HG03175 (cell line): ENCODE measurements around the gene ZSCAN31.
A peak's percentile ranks its signal among the peaks of the same experiment; 100 is the strongest.
"Not testable (repeated sequence)": the region's sequence is repeated elsewhere in the genome, so short reads cannot be mapped to it uniquely, and the experiment has no call there.

Source experiments
- ATAC-seq: cut with Tn5 transposase; IDR thresholded peaks from one replicate; pipeline ENCODE4 v1.9.1; 2021; ENCODE audit warnings: mild to moderate bottlenecking, moderate library complexity; ENCODE audit not compliant: unreplicated experiment

Gene ZSCAN31

DNA sequence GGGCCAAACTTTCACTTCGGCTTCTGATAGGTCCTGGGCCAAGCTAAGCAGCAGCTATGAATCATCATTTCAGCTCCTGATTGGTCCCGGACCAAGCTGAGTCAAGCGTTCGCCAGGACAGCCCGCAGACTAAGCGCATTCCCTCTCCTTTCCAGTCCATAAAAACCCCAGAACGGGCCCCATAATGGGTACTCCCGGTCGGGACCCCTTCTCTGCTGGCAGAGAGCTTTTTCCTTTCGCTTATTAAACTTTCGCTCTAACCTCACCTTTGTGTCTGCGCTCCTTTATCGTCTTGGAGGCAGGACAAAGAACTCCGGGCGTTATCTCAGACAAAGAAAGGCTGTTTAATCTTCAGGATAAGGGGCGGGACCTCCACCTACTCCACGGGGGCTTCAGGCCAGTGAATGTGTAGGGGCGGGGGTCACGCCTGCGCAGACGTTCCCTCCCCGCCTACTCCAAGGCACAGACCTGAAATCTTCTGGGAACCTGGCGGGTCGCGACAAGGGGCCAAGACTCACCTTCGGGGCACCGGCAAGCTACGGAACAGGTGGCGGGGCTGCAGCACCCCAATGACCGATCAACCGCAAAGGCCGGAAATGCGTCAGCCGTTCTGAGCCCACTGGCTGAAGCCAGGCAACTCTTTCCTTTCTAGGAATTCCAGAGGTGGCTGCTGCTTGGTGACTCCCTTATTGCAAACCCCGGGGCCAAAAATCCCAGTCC is at the start of gene ZSCAN31:
Gene ZSCAN31 (minus strand): TSS at position 585 of the 720 bp plus-strand sequence. CDS start 6,465 bp downstream, outside the sequence.
- ATAC-seq, result peak; percentile 86

DNA sequence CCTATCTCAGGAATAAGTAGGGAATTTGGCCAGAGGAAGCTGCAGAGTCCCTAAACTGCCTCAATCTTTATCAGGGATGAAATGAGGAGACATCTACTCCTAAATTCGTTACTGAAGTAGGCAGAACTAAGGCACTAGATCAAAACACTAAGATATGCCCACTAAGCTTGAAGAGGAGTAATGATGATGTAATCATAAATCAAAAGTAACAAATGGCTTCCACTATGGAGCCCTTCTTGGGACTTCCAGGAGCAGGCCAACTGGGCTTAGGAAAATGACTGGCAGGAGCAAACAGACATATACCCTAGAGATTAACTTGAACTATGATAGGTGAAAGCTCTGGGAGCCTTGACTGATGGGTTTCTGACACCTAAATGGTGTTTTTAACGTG is 48.2 kb upstream of the ZSCAN31 start:
- ATAC-seq, result no peak

DNA sequence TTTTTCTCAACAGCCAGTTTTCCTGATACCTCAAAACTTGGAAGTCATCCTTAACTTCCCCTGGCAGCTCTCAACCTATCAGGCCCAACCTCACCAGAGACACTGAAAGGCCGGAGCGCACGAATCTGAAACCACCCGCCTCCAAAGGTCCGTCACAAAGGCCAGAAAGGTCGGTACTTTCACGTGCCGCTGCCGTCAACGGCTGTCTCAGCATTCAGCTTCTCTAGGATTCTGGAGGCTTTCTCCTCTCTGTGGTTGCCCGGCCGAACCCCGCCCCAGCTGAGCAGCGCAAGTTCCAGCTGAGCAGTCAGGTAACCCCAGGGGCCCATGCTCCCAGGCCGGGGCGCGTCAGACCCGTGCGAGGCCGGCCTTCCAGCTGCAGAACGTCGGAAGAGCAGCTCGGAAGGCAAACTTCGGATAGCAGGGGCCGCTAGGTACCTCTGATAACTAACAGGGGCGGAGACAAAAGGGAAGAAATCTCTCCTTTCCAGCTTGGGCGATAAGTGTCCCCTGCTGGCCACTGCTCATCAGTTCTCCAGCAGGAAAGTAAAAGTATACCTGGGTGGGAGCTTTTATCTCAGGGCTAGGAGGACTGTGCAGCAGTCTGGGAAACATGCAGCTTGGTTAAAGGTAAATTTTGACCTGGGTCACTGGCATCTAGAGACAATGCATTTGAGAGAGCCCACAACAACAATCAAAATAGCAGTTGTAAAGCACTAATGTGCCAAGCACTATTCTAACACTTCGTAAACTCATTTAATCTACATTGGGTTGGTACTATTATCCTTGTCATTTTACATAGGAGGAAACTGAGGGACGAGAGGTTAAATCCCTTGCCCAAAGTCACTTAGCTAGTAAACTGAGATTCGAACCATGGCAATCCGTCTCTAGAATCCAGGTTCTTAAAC is 47.5 kb upstream of the ZSCAN31 start:
- peak; percentile 86 for ATAC-seq

DNA sequence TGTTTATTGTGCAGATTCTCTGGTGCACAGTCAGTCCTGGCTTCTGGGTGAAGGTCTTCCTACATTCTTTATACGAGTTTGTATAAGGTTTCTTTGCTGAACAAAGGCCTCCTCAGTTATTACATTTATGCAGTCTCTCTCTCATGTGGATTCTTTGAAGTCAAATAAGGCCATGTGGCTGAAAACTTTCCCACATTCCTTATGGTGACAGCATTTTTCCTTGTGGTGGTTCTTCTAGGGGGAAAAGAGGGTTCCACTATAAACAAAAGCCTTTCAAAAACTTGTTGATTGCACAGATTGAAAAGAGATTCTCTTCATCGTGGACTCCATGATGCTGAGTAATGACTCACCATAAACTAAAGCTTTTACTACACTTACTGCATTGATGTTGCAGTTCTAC is 44.4 kb upstream of the ZSCAN31 start:
- no peak for ATAC-seq

DNA sequence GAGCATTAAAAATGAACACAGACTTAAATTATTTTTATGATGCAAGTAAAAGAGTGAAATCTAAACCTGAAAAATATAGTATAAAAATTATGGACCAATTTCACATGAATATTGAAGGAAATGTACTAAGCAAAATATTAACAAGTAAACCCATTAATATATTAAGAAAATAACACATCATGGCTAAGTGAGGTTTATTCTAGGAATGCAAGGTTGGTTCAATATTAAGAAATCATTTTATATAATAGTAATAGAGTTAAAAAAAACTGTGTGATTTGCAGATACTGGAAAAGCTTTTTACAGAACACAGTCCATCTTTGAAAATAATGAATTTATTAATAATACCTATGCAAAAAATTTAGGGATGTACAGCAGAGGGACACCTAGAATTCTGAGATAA is 42.7 kb upstream of the ZSCAN31 start:
- no peak for ATAC-seq

DNA sequence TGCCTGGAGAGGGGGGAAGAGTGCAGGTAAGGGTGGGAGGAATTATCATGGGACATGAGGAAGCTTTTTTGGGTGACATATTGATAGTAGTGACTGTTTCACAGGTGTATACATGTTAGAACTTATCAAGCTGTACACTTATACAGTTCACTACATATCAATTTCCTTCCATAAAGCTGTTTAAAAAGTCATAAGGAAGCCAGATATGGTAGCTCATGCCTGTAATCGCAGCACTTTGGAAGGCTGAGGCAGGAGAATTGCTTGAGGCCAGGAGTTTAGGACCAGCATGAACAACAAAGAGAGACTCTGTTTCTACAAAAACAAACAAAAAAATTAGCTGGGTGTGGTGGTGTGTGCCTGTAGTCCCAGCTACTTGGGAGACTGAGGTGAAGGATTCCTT is 41.9 kb upstream of the ZSCAN31 start:
- no peak for ATAC-seq

DNA sequence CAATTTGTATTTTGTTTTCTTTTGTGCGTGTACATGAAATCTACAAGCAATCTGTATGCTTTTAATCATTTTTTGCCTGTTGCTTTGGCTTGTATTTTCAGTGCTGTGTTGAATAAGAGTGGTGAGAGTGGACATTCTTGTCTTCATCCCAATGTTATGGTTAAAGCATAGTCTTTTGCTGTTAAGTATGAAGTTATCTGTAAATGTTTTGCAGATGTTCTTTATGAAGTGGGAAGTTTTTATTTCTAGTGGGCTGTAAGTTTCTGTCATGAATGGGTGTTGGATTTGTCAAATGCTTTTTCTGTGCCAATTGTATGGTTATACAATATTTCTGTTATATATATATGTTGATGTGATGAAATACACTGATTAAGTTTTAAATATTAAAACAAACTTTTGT is 38.0 kb upstream of the ZSCAN31 start:
- no peak for ATAC-seq

DNA sequence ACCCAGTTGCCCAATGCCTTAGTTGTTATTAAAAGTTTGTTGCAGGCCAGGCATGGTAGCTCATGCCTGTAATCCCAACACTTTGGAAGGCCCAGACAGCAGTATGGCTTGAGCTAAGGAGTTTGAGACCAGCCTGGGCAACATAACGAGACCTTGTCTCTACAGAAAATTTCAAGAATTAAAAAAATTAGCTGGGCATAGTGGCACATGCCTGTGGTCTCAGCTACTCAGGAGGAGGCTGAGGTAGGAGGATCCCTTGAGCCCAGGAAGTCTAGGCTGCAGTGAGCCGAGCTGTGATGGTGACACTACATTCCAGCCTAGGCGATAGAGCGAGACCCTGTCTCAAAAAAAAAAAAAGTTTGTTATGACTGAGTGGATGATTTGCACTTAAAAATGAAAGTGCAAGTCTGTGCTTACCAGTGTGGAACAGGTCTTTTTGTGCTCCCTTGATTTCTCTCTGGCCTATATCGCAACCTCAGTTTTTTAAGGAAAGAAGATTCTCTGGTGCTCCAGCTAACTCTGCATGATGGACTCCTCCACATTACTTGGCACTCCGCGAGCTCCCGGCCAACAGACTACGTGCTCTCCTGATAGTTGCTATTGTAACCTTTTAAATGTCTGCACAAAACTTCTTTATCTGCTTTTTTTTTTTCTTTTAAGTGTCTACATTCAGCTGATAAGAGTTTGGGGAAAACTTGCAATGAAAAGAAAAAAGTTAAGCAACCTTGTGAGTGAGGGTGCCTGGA is 35.9 kb upstream of the ZSCAN31 start:
- ATAC-seq, result no peak

DNA sequence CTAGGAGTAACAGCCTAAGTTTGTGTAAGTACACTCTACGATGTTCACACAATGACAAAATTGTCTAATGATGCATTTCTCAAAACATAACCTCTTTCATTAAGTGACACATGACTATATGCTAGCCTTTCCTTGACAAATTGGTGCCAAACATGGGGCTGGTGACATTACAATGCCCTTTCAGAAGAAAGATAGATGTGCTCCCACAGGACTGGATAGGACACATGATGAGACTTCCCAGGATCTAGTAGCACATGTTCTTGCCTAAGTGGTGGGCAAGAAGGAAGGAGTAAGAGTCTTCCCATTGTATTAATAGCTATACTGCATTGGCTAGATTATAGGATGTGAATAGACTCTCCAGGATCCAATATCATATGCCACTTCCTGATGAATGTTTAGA is 35.3 kb upstream of the ZSCAN31 start:
- no peak for ATAC-seq

DNA sequence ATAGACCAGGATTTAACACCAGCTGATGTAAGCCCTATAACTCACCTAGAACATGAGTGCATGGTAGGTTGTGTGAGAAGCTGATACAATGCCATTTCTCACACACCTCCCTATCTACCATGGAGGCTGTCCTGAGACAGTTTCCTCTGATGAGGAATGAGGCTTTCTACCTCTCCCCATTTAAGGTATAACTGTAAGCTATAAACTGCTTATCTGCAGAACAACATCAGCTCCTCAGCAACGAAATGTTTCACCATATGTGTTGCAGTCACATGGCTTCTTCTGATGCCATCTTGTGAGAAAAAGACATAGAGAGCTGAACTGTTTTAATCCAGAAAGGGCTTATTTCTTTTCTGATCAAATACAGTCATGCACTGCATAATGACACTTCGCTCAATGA is 34.5 kb upstream of the ZSCAN31 start:
- ATAC-seq, result no peak

DNA sequence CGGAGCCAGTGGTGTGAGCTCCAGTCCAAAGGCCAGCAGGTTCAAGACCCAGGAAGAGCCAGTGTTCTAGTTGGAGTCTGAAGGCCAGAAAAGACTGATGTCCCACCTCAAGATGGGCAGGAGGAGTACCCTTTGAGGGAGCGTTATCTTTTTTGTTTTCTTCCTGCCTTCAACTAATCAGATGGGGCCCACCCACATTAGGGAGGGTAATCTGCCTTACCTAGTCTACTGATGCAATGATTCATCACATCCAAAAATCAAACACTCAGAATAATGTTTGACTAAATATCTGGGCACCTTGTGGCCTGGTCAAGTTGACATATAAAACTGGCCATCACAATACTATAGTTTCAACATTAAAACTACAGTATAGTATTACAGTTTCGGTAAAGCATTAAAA is 33.5 kb upstream of the ZSCAN31 start:
- ATAC-seq, result no peak

DNA sequence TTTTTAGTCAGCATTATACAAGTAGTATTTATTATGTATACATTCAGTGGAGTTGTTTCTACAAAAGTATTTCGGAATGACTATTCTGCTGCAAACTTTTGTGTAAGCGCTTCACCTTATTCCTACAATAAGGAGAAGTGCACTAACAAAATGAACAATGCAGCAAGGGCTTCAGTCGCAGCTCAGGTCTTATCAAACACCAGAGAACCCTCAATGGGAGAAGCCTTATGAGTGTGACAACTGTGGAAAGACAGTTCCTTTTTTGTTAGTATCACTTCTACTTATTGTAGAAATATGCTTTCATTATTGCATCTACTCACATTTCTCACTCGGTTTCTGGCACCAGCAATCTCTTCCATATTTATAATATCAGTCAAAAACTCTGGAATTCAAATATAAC is 32.6 kb upstream of the ZSCAN31 start:
- ATAC-seq, result peak; percentile 62

DNA sequence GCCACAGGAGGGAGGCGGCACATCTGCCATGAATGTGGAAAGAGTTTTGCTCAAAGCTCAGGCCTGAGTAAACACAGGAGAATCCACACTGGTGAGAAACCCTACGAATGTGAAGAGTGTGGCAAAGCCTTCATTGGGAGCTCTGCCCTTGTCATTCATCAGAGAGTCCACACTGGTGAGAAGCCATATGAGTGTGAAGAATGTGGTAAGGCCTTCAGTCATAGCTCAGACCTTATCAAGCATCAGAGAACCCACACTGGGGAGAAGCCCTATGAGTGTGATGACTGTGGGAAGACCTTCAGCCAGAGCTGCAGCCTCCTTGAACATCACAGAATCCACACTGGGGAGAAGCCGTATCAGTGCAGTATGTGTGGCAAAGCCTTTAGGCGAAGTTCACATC is 29.6 kb upstream of the ZSCAN31 start:
- not testable (repeated sequence) for ATAC-seq

DNA sequence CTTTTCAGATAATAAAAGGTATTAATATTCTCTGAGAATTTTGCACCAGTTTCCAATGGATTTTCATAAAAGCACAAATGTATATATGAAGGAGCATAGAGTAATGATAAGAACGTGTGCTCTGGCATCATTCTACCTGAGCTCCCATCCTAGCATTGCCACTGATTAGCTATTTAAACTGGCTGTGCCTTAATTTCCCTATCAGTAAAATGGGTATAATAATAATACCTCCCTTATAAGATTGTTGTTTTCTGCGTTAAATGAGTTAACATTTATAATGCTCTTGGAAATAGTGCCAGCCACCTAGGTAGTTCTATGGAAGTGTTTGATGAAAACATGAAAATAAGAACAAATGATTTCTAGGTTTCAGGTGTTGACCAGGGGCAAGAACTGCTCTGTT is 25.0 kb upstream of the ZSCAN31 start:
- no peak for ATAC-seq

DNA sequence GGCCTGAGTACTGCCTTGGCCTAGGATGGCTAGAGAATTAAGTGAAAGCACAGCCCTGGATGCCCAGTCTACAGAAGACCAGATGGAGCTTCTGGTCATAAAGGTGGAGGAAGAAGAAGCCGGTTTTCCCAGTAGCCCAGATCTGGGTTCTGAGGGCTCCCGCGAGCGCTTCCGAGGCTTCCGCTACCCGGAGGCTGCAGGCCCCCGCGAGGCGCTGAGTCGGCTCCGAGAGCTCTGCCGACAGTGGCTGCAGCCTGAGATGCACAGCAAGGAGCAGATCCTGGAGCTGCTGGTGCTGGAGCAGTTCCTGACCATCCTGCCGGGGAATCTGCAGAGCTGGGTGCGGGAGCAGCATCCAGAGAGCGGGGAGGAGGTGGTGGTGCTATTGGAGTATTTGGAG is 23.6 kb upstream of the ZSCAN31 start:
- not testable (repeated sequence) for ATAC-seq

DNA sequence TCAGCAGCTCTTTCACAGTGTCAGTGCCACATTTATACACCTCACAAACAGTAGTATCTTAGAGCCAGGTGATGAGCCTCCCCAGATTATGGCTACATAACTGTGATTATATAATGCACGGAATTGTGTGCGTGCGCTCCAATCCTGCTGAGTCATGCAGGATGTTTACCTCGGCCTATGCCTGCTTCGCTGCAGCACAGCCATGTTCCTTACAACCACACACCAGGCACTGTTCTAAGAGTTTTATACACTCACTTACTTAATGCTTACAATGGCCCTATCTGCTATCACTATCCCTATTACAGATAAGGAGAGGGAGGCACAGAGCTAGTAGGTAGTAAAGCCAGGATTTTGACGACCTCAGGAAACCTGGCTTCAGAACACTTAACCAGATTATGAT is 21.1 kb upstream of the ZSCAN31 start:
- no peak for ATAC-seq

DNA sequence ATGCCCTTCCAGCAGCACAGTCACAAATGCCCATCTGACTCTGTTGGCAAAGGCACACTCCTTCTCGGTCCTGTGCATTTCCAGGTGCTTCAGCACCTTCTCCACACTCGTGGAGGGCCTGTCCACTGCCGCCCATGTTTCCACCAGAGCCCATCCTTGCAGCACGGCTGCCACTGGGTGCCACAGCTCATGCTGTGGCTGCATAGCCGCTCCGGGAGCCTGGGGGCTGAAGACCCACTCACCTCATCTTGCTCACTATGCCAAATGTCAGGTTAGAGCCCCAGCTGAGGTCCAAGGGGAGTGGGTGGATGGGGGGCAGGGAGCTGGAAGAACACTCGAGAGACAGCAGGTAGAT is 20.7 kb upstream of the ZSCAN31 start:
- ATAC-seq, result no peak

DNA sequence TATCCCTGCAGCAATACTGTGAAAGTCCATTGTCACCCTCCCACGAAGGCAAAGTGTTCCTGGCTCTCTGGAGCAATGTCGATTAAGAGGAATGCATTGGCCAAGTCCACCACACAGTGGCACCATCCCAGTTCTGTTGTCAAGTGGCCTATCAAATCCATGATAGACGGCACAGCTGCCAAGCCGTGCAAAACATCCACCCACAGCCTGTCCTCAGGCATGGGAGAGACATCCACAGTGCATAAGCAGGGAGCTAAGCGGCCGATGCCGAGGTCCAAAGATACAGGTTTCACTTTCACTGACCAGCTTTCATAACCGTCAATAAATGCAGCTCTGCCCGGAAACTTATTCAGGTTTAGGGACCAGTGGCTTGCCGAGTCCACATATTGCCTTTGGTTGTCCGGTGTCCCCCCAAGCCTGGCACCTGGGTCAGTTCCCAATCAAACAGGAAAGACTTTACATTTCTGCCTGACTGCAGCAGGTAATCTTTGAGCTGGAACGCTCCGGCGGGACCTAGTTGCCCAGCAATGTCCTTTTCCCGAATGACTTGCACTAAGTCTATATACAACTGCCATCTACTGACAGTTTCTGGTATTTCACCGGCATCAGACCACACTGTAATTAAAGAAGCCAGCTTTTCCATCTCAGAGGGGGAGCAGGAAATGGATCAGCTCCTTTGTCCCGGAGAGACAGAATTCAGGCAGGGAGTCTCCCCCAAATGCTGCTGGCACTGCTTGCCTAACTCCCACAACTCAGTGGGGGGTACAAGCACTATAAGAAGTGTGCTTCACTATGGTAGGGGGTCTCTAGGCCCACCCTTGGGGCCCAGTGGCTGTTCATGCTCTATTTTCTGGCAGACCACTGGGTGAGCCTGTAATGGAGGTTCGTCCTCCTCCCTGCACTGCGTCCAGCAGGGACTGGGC is 20.1 kb upstream of the ZSCAN31 start:
- ATAC-seq, result peak; percentile 65

DNA sequence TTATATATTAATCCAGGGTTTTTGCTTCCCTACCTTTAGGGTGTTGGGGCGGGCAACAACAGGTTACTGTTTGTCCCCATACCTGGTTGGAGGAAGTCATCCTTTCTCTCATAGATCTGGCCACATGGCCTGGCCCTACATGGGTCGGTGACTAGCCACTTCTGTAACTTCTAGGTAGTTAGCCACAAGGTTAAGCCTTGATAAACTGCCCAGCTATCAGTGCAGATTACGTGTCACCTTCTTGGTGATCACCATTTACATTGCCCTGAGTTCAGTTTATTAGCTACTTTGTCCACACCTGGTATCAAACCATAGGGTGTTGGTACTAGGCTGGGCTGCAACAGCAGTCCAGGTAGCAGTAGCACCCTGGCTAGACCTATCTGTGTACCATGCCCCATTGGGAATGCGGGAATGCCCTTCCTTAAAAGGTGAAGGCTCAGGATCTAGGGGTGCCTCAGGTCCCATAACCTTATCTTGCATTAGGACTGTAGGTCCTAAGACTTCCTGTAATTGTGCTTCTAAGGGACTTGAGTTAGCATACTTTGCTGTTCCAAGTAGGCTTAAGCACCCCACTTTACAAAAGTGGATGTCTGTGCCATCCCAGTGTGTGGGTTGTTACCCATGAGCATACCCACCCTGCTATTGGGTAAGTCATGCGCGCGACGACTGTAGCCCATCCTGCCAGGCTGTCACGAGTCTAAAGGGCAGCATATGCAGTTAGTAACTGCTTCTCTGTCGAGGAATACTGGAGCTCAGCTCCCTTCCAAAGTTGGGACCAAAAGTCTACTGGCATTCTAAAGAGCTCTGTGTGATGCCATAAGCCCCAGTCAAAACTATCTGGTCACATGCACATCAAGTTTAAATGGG is 19.0 kb upstream of the ZSCAN31 start:
- no peak for ATAC-seq
